Astrocyte (in vitro differentiated cells and primary cell): Measurements from ENCODE around the gene PRG2. TPM values are rescaled to one million over a fixed set of nuclear protein-coding genes. Genes with fewer than 3 reads are reported as not detected.

Experiments used
- DNase-seq: peaks from one replicate; pipeline ENCODE4 v3.0.0-alpha.2; 2010; ENCODE audit warnings: low read depth
- FAIRE-seq: peaks from 2 replicates; lab custom pipeline; 2011; peaks lifted over from hg19 to GRCh38; lab: Jason Lieb, UNC
- H2AFZ ChIP-seq: 2 replicates; pipeline ENCODE4 v1.6.0; 2012; ENCODE audit warnings: low read depth, low read length, inconsistent platforms
- H3K27ac ChIP-seq: 2 replicates; pipeline ENCODE4 v1.5.1; 2011; ENCODE audit warnings: low read depth, low read length, inconsistent platforms
- H3K27me3 ChIP-seq: 2 replicates; pipeline ENCODE4 v1.6.0; 2011; ENCODE audit warnings: low read length, inconsistent platforms; ENCODE audit not compliant: insufficient read depth
- H3K36me3 ChIP-seq: 2 replicates; pipeline ENCODE4 v1.5.1; 2011; ENCODE audit warnings: low read length, inconsistent platforms; ENCODE audit not compliant: insufficient read depth
- H3K4me1 ChIP-seq: 2 replicates; pipeline ENCODE4 v1.5.1; 2011; ENCODE audit warnings: low read length, inconsistent platforms; ENCODE audit not compliant: insufficient read depth
- H3K4me2 ChIP-seq: 2 replicates; pipeline ENCODE4 v1.6.0; 2012; ENCODE audit warnings: low read length, inconsistent platforms
- H3K4me3 ChIP-seq: 2 replicates; pipeline ENCODE4 v1.5.1; 2011; ENCODE audit warnings: low read depth, mild to moderate bottlenecking, low read length, inconsistent platforms; ENCODE audit not compliant: insufficient read depth
- H3K79me2 ChIP-seq: 2 replicates; pipeline ENCODE4 v1.6.0; 2012; ENCODE audit warnings: mild to moderate bottlenecking, low read length, inconsistent platforms; ENCODE audit not compliant: insufficient read depth
- H3K9ac ChIP-seq: 2 replicates; pipeline ENCODE4 v1.6.0; 2012; ENCODE audit warnings: mild to moderate bottlenecking, low read length, inconsistent platforms
- H3K9me3 ChIP-seq: 2 replicates; pipeline ENCODE4 v1.5.1; 2012; ENCODE audit warnings: low read depth, mild to moderate bottlenecking, low read length, inconsistent platforms; ENCODE audit not compliant: insufficient read depth
- H4K20me1 ChIP-seq: 2 replicates; pipeline ENCODE4 v1.6.0; 2012; ENCODE audit warnings: low read length, inconsistent platforms; ENCODE audit not compliant: insufficient read depth
- H3K27ac Mint-ChIP-seq: one replicate; pipeline ENCODE4 v1.8.0; 2021; ENCODE audit warnings: mild to moderate bottlenecking, mixed read lengths; ENCODE audit not compliant: unreplicated experiment
- H3K27me3 Mint-ChIP-seq: one replicate; pipeline ENCODE4 v1.8.0; 2021; ENCODE audit warnings: low read depth, mixed read lengths; ENCODE audit not compliant: unreplicated experiment
- H3K36me3 Mint-ChIP-seq: one replicate; pipeline ENCODE4 v1.8.0; 2021; ENCODE audit warnings: low read depth, mixed read lengths; ENCODE audit not compliant: unreplicated experiment
- H3K4me1 Mint-ChIP-seq: one replicate; pipeline ENCODE4 v1.8.0; 2021; ENCODE audit warnings: low read depth, mixed read lengths; ENCODE audit not compliant: unreplicated experiment
- H3K4me3 Mint-ChIP-seq: one replicate; pipeline ENCODE4 v1.8.0; 2021; ENCODE audit warnings: mild to moderate bottlenecking, moderate library complexity, mixed read lengths; ENCODE audit not compliant: unreplicated experiment
- H3K9me3 Mint-ChIP-seq: one replicate; pipeline ENCODE4 v1.8.0; 2021; ENCODE audit warnings: mild to moderate bottlenecking, mixed read lengths; ENCODE audit not compliant: unreplicated experiment
- EZH2 ChIP-seq: IDR thresholded peaks from 2 replicates; pipeline ENCODE4 v1.6.1; 2012; ENCODE audit warnings: mild to moderate bottlenecking, low read length, inconsistent platforms; ENCODE audit not compliant: insufficient read depth
- total RNA-seq: library from RNA; stranded (reverse); gene quantifications from 2 replicates; pipeline ENCODE4 v1.2.1, GENCODE V29; 2021
- TF ChIP-seq, protein P1 (sequence below): IDR thresholded peaks from 2 replicates; pipeline ENCODE4 v1.5.1; 2011; ENCODE audit warnings: low read depth, mild to moderate bottlenecking, inconsistent platforms, low read length, moderate library complexity; ENCODE audit not compliant: insufficient read depth

PRG2 gene
- total RNA-seq, 1 donor from 2014 or later, result not detected

DNA sequence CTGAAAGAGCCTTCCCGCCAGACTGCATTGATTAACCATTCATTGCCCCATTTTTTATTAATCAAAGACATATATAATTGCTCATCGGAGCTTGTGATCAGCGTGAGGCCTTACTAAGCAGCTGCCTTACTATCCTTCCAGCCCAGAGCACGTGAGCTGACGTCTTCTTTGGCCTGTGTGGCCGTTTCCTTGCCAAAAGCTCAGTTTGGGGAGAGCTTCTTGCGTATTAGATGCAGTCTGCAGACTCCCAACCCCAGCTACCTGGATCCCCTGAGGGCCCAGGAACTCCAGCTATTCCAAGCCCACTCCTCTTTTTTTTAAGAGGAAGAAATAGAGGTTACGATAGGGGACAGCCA lies 37.3 kb upstream of the PRG2 start:
- Mint-ChIP-seq H3K4me1 (peaks cover 30% of the 10 kb centered on the region), H3K27ac (peak overlapping the region; percentile 76), H3K36me3 (peaks cover 2% of the 10 kb centered on the region), H3K27me3 (peaks cover 14% of the 10 kb centered on the region), H3K4me3 (no peak overlapping the region), H3K9me3 (no peaks in the 10 kb centered on the region)
- FAIRE-seq (no peak), DNase-seq (peak; percentile 76)
- no peak for TF ChIP-seq EZH2
- TF ChIP-seq, protein P1, sequence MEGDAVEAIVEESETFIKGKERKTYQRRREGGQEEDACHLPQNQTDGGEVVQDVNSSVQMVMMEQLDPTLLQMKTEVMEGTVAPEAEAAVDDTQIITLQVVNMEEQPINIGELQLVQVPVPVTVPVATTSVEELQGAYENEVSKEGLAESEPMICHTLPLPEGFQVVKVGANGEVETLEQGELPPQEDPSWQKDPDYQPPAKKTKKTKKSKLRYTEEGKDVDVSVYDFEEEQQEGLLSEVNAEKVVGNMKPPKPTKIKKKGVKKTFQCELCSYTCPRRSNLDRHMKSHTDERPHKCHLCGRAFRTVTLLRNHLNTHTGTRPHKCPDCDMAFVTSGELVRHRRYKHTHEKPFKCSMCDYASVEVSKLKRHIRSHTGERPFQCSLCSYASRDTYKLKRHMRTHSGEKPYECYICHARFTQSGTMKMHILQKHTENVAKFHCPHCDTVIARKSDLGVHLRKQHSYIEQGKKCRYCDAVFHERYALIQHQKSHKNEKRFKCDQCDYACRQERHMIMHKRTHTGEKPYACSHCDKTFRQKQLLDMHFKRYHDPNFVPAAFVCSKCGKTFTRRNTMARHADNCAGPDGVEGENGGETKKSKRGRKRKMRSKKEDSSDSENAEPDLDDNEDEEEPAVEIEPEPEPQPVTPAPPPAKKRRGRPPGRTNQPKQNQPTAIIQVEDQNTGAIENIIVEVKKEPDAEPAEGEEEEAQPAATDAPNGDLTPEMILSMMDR, result no peak
- H3K9ac ChIP-seq, result peak overlapping the region; percentile 69
- H3K79me2 ChIP-seq, result peaks cover 4% of the 10 kb centered on the region
- H3K4me3 ChIP-seq, result no peak overlapping the region
- H3K27me3 ChIP-seq, result peaks cover 4% of the 10 kb centered on the region
- H4K20me1 ChIP-seq, result no peaks in the 10 kb centered on the region
- H3K4me1 ChIP-seq, result peaks cover 46% of the 10 kb centered on the region
- peak overlapping the region; percentile 69 for H3K27ac ChIP-seq
- no peaks in the 10 kb centered on the region for H3K36me3 ChIP-seq
- H3K4me2 ChIP-seq, result peak overlapping the region; percentile 87
- no peak overlapping the region for H2AFZ ChIP-seq
- H3K9me3 ChIP-seq, result no peaks in the 10 kb centered on the region

- no peaks in the 10 kb centered on the region for H3K9me3 ChIP-seq
- peak within 1 kb of the TSS; percentile 69 for H3K27ac ChIP-seq
- peak within 1 kb of the TSS; percentile 80 for H3K4me3 Mint-ChIP-seq
- peak within 1 kb of the TSS; percentile 51 for H3K4me3 ChIP-seq
- peaks cover 41% of the 10 kb centered on the region for H3K4me1 ChIP-seq
- H3K4me2 ChIP-seq, result peak within 1 kb of the TSS; percentile 87
- H2AFZ ChIP-seq, result peak within 1 kb of the TSS; percentile 46
- no peaks in the 10 kb centered on the region for H3K36me3 ChIP-seq
- H3K4me1 Mint-ChIP-seq, result peaks cover 25% of the 10 kb centered on the region
- H3K27me3 Mint-ChIP-seq, result peaks cover 14% of the 10 kb centered on the region
- peak within 1 kb of the TSS; percentile 69 for H3K9ac ChIP-seq
- H3K79me2 ChIP-seq, result peaks cover 4% of the 10 kb centered on the region
- H3K27me3 ChIP-seq, result peaks cover 4% of the 10 kb centered on the region
- H3K27ac Mint-ChIP-seq, result peak within 1 kb of the TSS; percentile 76
- FAIRE-seq (peak; percentile 71), DNase-seq (peak; percentile 90)
- H4K20me1 ChIP-seq, result no peaks in the 10 kb centered on the region
- TF ChIP-seq, protein P1, result no peak
- TF ChIP-seq EZH2, result no peak
- H3K9me3 Mint-ChIP-seq, result no peaks in the 10 kb centered on the region
- H3K36me3 Mint-ChIP-seq, result peaks cover 2% of the 10 kb centered on the region
These were observed 36.7 kb upstream of the PRG2 start, which contains the start of gene SLC43A3 for GRCh38 chr11:57426929-57427726. Gene SLC43A3, minus strand, starts transcription at chr11:57427121. Its CDS starts 949 bp downstream, at chr11:57426172.
